GM21786 (cell line): Measurements from ENCODE around the gene DNAJA2.

Source experiments
- ATAC-seq: cut with Tn5 transposase; IDR thresholded peaks from one replicate; pipeline ENCODE4 v1.9.1; 2021; ENCODE audit not compliant: unreplicated experiment

Gene DNAJA2

DNA sequence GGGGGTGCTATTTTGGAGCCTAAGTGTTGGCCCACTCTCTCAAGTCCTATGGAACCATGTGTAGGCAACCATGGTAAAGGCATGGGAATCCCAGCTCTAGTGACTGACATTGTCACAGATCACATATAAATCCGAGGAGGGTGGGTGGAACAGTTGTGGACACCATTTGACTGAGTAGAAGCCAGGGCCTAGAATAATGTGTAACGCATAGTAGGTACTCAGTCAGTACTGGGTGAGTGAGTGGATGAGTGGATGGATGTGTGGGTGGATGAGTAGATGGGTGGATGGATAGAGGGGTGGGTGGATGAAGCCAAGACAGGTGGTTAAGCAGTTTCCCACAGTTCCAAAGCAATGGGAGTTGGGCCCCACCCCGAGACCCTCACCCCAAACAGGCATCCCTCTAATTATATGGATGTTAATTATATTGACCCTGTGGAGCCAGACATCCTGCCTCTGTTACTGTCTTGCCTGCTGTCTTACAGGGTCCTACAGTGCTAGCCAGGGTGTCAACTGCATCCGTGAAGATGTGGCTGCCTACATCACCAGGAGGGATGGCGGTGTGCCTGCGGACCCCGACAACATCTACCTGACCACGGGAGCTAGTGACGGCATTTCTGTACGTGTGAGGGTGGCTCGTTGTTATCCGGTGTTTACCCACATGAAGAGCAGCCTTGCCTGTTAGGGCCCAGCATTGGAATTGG lies 67.0 kb downstream of the DNAJA2 start:
- no peak for ATAC-seq
